ENCODE results near the gene SOX9. TPM values are rescaled to one million over a fixed set of nuclear protein-coding genes. Genes with fewer than 3 reads are reported as not detected.

The SOX9 gene
- total RNA-seq, 6 experiments from 2014 or later = 1.2 to 5.9 (median 1.9) TPM

GRCh38 chr17:72173499-72174116, 52.8 kb downstream of the SOX9 start:
- no peaks in the 10 kb centered on the region for H3K9me3 ChIP-seq
- no peak overlapping the region for H3K4me3 ChIP-seq
- no peak for DNase-seq
- H3K27ac ChIP-seq = no peak overlapping the region
- no peaks in the 10 kb centered on the region for H3K27me3 ChIP-seq
- no peaks in the 10 kb centered on the region for H3K36me3 ChIP-seq
- intact Hi-C loops (cut with DNase I) = no loop called here
- H3K4me1 ChIP-seq = no peaks in the 10 kb centered on the region
- no peak for ATAC-seq
- 18% methylated on average over 9 of the region's 9 CpGs for whole genome bisulfite sequencing (ENCODE audit: insufficient coverage, low coverage, low lambda C conversion rate, missing lambda C conversion rate)
- TF ChIP-seq POLR2A (IDR thresholded peaks at IDR 0.05) (no peak), CTCF (IDR thresholded peaks at IDR 0.05) (no peak)

- TF ChIP-seq POLR2A (IDR thresholded peaks at IDR 0.05) (no peak), CTCF (IDR thresholded peaks at IDR 0.05) (no peak)
- intact Hi-C loops (cut with DNase I) = no loop called here
- DNase-seq (no peak), ATAC-seq (no peak)
- 81% methylated on average over 3 of the region's 4 CpGs for WGBS (ENCODE audit: insufficient coverage, low coverage, low lambda C conversion rate, missing lambda C conversion rate)
- Histone ChIP-seq H3K9me3 (no peaks in the 10 kb centered on the region), H3K27me3 (no peaks in the 10 kb centered on the region), H3K4me1 (no peaks in the 10 kb centered on the region), H3K4me3 (no peak overlapping the region), H3K36me3 (no peaks in the 10 kb centered on the region), H3K27ac (no peak overlapping the region)
Observed at GRCh38 chr17:72175263-72175662, 54.4 kb downstream of the SOX9 start.
